Kidney (tissue), 14 donors: ENCODE data around the gene TPM3. TPM values are rescaled to one million over a fixed set of nuclear protein-coding genes. Genes with fewer than 3 reads are reported as not detected.

Experiments
- DNase-seq, 5 donors: peaks; one replicate each; pipeline ENCODE4 v3.0.0-alpha.2; 2013 to 2020
- FAIRE-seq: peaks from 2 replicates; lab custom pipeline; 2012; peaks lifted over from hg19 to GRCh38; lab: Jason Lieb, UNC
- H3K27ac ChIP-seq, 2 donors: one replicate each; pipeline ENCODE4 v1.7.0; 2013; ENCODE audit warnings: low read depth in 2 of 2, low read length in 2 of 2, inconsistent platforms in 1 of 2
- H3K27me3 ChIP-seq: one replicate; pipeline ENCODE4 v1.7.1; 2013; ENCODE audit warnings: low read length, inconsistent platforms; ENCODE audit not compliant: control insufficient read depth, insufficient read depth
- H3K36me3 ChIP-seq, 3 donors: one replicate each; pipeline versions ENCODE4 v1.7.0 to v1.7.1; 2013; ENCODE audit warnings: low read length in 3 of 3, control low read depth in 1 of 3, inconsistent platforms in 1 of 3; ENCODE audit not compliant: insufficient read depth in 3 of 3, control insufficient read depth in 2 of 3
- H3K4me1 ChIP-seq, 3 donors: one replicate each; pipeline versions ENCODE4 v1.7.0 to v1.7.1; 2013; ENCODE audit warnings: low read length in 3 of 3, inconsistent platforms in 1 of 3, low read depth in 1 of 3; ENCODE audit not compliant: control insufficient read depth in 2 of 3, insufficient read depth in 2 of 3
- H3K4me3 ChIP-seq, 3 donors: one replicate each; pipeline versions ENCODE4 v1.7.0 to v1.8.1; 2013; ENCODE audit warnings: low read length in 3 of 3, control low read depth in 1 of 3, inconsistent platforms in 1 of 3
- H3K9ac ChIP-seq, 3 donors: one replicate each; pipeline versions ENCODE4 v1.7.0 to v1.7.1; 2013; ENCODE audit warnings: low read length in 3 of 3, control low read depth in 1 of 3, inconsistent platforms in 1 of 3
- H3K9me3 ChIP-seq, 3 donors: one replicate each; pipeline versions ENCODE4 v1.7.0 to v1.7.1; 2013; ENCODE audit warnings: low read length in 3 of 3, control low read depth in 1 of 3, inconsistent platforms in 1 of 3; ENCODE audit not compliant: control insufficient read depth in 2 of 3, insufficient read depth in 1 of 3
- intact Hi-C: fragments of 100-400 bp; cut with DNase I; formaldehyde crosslinking; loops from one replicate; pipeline ENCODE4 v1.11.1; 2022
- polyA plus RNA-seq: library from polyadenylated mRNA; stranded (reverse); fragments of 350-450 nt; fragmentation: Illumina TruSeq; extraction: RNeasy Lipid Tissue Mini Kit (QIAGEN cat#74804); gene quantifications from one replicate; pipeline ENCODE4 v1.2.3, GENCODE V29; 2014; ENCODE audit warnings: low read depth, low replicate concordance; ENCODE audit not compliant: insufficient read depth
- total RNA-seq: library from RNA; stranded (reverse); fragmentation: NEBNext Ultra II Directional; extraction: Animal tissue kit (Norgen Biotek cat#: 25700); gene quantifications from one replicate; pipeline ENCODE4 v1.2.1, GENCODE V29; 2021
- TF ChIP-seq, protein P1 (sequence below): IDR thresholded peaks from 3 replicates; pipeline ENCODE4 v1.5.1; 2012; ENCODE audit warnings: mild to moderate bottlenecking, moderate library complexity, borderline replicate concordance; ENCODE audit not compliant: insufficient read depth; ENCODE audit errors: extremely low read depth
- donor health status: control.
- donor health status: control.
- donor health status: control.
- donor health status: control.
- donor health status: control.
- donor health status: DM: yes; HTN: yes; CAD: no.
- donor health status: Normal renal cell carcinoma (clear cell type).

The TPM3 gene
- total and polyA plus RNA-seq, 2 donors from 2014 or later, result 156 to 315 TPM

DNA sequence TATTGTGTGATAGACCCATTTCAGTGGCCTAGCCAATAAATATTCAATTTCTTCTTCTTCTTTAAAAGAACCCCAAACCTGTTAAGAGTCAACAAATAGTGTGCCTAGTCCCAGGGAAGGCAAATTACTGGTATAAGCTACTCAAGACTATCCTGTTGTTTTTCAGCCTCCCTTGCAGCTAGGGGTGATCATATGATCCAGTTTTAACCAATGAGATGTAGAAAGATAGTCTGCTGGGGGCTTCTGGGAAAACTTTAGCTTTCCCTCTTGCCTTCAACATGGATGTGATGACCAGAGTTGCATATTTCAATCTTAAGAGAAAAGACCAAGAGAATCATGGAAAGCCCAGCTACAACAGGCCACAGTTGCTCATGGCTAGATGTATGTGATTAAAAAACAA lies 32.3 kb downstream of the TPM3 start:
- Histone ChIP-seq H3K27me3 (no peaks in the 10 kb centered on the region), H3K4me3 (no peak overlapping the region), H3K36me3 (peaks cover 21 to 26% (median 24%) of the 10 kb centered on the region in 3 donors), H3K9me3 (no peaks in the 10 kb centered on the region), H3K9ac (no peak overlapping the region), H3K4me1 (peaks cover 0 to under 1% (median 0%) of the 10 kb centered on the region in 3 donors), H3K27ac (no peak overlapping the region)
- TF ChIP-seq, protein P1, sequence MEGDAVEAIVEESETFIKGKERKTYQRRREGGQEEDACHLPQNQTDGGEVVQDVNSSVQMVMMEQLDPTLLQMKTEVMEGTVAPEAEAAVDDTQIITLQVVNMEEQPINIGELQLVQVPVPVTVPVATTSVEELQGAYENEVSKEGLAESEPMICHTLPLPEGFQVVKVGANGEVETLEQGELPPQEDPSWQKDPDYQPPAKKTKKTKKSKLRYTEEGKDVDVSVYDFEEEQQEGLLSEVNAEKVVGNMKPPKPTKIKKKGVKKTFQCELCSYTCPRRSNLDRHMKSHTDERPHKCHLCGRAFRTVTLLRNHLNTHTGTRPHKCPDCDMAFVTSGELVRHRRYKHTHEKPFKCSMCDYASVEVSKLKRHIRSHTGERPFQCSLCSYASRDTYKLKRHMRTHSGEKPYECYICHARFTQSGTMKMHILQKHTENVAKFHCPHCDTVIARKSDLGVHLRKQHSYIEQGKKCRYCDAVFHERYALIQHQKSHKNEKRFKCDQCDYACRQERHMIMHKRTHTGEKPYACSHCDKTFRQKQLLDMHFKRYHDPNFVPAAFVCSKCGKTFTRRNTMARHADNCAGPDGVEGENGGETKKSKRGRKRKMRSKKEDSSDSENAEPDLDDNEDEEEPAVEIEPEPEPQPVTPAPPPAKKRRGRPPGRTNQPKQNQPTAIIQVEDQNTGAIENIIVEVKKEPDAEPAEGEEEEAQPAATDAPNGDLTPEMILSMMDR, result no peak
- DNase-seq (no peak), FAIRE-seq (no peak)
- intact Hi-C loops, result no loop called here

DNA sequence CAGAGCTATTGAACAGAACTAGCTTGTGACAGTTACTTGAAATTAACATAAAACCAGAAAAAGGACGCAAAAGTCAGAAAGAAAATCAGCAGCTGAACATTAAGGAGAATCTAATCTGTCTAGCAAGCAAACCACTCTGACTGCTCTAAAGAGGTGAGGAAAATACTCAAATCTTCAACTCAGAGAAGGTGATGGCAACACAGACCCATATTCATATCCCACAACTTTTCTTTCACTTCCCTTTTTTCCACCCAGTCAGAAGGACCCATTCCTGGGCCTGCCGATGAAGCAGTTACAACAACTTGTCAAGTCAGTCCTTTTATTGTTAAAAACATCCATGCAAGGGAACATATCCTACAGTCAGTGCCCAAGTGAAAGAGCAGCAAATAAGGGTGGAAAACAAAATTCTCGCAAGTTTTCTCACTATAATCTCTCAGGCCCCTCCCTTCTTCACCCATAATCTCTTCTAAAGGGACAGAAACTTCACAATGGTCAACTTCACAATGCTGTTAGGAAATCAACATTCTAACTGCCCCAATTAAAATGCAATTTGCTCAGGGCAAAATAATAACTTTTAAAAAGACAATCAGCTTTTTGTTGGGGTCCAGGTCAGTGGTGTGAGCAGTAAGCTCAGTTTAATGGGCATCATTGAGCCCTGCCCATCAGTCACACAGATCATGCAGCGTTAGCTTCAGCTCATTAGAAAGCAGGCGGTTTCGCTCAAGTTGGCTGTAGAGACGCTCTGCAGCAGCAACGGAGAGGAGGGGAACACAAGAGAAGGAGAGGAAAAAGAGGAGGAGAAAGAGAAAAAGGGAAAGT lies 33.4 kb downstream of the TPM3 start:
- peaks cover 0 to 3% (median 0%) of the 10 kb centered on the region in 3 donors for H3K4me1 ChIP-seq
- H3K27me3 ChIP-seq, result no peaks in the 10 kb centered on the region
- TF ChIP-seq, protein P1, result no peak
- intact Hi-C loops, result no loop called here
- FAIRE-seq, result no peak
- H3K36me3 ChIP-seq, result peaks cover 18 to 24% (median 18%) of the 10 kb centered on the region in 3 donors
- no peak overlapping the region for H3K4me3 ChIP-seq
- H3K27ac ChIP-seq, result no peak overlapping the region
- no peak for DNase-seq
- H3K9me3 ChIP-seq, result no peaks in the 10 kb centered on the region
- no peak overlapping the region for H3K9ac ChIP-seq

DNA sequence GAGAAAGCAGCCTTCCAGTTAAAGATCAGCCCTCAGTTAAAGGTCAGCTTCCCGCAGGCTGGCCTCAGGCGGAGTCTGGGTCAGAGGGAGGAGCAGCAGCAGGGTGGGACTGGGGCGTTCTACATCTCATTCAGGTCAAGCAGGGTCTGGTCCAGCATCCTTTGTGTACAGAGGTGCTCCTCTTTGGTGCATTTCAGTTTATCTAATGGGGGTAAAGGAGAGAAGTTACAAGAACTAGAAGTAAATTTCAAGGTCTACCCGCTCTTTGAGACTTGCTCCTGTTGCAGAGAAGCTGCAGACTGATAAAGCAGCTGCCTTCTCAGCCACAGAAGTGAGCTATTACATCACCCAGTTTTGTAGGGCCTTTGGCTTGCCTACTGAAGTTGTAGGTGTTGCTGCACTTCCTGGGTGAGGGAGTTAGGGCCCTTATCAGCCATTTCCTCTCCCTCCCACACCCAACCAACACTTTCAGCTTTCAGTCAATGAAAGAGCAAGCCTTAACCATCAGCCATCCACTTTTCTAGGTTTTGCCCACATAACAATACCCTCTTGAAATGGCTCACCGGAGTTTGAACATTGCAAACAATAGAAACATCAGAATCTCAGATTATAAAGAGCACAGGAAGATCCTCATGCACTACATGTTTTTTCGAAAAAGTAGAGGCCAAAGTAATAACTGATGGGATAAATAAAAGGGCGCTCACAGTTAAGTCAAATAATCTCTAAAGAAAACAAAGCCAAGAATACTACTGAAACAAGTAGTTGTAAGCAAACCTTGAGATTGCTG lies 34.2 kb downstream of the TPM3 start:
- Histone ChIP-seq H3K9ac (no peak overlapping the region), H3K27ac (no peak overlapping the region), H3K27me3 (no peaks in the 10 kb centered on the region), H3K9me3 (no peaks in the 10 kb centered on the region), H3K4me1 (peaks cover 0 to 3% (median 0%) of the 10 kb centered on the region in 3 donors), H3K36me3 (peaks cover 18 to 24% (median 18%) of the 10 kb centered on the region in 3 donors), H3K4me3 (no peak overlapping the region)
- TF ChIP-seq, protein P1, result no peak
- FAIRE-seq (no peak), DNase-seq (no peak)
- intact Hi-C loops, result no loop called here
